ENCODE measurements around the gene PTTG1IP. TPM values are rescaled to one million over a fixed set of nuclear protein-coding genes. Genes with fewer than 3 reads are reported as not detected.
A peak's percentile ranks its signal among the peaks of the same experiment; 100 is the strongest.

PTTG1IP gene
- total and polyA plus RNA-seq, 2 of the 13 experiments (the other 11 are each of a cell fraction or from before 2014, with no cell fraction given) = 161 to 700 TPM

- TF ChIP-seq SNAPC4 (CRISPR knock-in tag; IDR thresholded peaks at IDR 0.05) = no peak
- TF ChIP-seq KLF13 (CRISPR knock-in tag; IDR thresholded peaks at IDR 0.05) = no peak
- TF ChIP-seq MLLT10 (CRISPR knock-in tag; IDR thresholded peaks at IDR 0.05) = no peak
- no peak for TF ChIP-seq SMC3 (IDR thresholded peaks at IDR 0.05; ENCODE audit: low read length)
- TF ChIP-seq KDM5A (IDR thresholded peaks at IDR 0.05; ENCODE audit: borderline replicate concordance, low read length) = no peak; the same call in 1 of the 2 replicates
- TF ChIP-seq ZNF513 (CRISPR knock-in tag; conservative IDR thresholded peaks at IDR 0.05) = no peak
- no peak for TF ChIP-seq THAP7 (CRISPR knock-in tag; IDR thresholded peaks at IDR 0.05)
- no peak; the same call in 1 of the 2 replicates for TF ChIP-seq AKNA (CRISPR knock-in tag; IDR thresholded peaks at IDR 0.05; ENCODE audit: borderline replicate concordance)
- peak; percentile 93 for TF ChIP-seq PAXIP1 (CRISPR knock-in tag; conservative IDR thresholded peaks at IDR 0.05)
- no peak; the same call in 1 of the 2 replicates for TF ChIP-seq SPEN (CRISPR knock-in tag; IDR thresholded peaks at IDR 0.05; ENCODE audit: low read depth)
- no peak for TF ChIP-seq ZNF256 (CRISPR knock-in tag; conservative IDR thresholded peaks at IDR 0.05)
These were observed 4.8 kb upstream of the PTTG1IP start (continued) for GRCh38 chr21:44878053-44878982.

All from HepG2 (cell line).